RPMI7951 (cell line): ENCODE results near the gene MYRF. TPM values are rescaled to one million over a fixed set of nuclear protein-coding genes. Genes with fewer than 3 reads are reported as not detected.

Experiments used
- DNase-seq: peaks from one replicate; pipeline ENCODE4 v3.0.0-alpha.2; 2012; ENCODE audit warnings: low read depth
- total RNA-seq: library from RNA; depleted of rRNA; stranded (reverse); fragments of >200 nt; shearing (Covaris generic); gene quantifications from 2 replicates; pipeline ENCODE4 v1.2.3, GENCODE V29; 2014

MYRF gene
- total RNA-seq, 1 experiment from 2014 or later: 0.12 TPM

DNA sequence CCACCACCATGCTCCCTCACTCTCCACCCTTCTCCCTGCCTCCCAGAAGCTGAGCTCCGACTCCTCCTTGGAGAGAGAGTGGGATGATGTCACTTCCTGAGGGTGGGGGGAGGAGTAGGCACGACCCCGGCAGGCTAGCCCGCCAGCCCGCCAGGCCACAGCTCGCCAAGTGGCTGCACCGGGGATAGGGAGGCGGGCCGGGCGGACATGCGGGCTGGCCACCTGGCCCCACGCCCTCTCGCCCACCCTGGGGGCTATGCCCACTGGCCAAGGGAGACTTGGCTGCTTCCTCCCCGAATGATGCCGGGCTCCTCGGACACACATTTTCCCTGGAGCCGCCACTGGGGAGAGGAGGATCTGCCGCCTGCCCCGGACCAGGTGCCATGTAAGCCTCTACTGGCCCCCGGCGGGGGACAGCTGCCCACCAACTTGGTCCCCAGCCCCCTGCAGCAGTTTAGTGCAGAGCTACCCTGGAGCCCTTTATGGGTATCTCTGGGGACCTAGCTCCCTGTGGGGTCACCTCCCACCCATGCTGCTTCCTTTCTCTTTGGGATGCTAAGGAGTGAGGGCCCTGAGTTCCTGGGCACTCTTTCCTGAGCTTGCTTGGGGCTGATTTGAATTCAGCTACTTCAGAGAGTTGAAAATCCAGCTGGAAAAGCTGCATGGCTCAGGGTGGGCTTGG, 33.7 kb upstream of the MYRF start:
- DNase-seq: peak; percentile 44

DNA sequence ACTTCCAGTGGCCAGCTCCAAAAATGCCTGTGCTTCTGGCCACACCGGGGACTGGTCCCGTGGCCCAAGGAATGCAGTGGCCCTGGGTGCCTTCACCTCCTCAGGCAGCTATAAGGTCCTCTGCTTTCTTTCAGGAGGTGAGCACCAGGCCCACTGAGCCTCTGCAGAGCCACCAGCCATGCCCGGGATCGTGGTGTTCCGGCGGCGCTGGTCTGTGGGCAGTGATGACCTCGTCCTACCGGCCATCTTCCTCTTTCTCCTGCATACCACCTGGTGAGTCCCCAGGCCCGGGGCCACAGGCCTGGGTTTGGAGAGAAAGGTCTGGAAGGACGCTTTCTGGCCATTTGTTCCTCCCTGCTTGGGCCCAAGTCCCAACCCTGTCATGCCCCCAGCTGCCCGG, 32.5 kb upstream of the MYRF start:
- DNase-seq: no peak

DNA sequence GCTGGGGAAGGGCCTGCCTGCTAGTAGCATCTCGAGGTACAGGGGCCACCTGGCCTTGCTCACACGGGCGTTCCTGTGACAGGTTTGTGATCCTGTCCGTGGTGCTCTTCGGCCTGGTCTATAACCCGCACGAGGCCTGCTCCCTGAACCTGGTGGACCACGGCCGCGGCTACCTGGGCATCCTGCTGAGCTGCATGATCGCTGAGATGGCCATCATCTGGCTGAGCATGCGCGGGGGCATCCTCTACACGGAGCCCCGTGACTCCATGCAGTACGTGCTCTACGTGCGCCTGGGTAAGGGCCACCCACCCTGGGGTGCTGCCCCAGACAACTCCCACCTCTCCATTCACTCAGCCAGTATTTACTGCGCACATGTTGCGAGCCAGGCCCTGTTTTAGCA, 31.8 kb upstream of the MYRF start:
- DNase-seq: no peak

DNA sequence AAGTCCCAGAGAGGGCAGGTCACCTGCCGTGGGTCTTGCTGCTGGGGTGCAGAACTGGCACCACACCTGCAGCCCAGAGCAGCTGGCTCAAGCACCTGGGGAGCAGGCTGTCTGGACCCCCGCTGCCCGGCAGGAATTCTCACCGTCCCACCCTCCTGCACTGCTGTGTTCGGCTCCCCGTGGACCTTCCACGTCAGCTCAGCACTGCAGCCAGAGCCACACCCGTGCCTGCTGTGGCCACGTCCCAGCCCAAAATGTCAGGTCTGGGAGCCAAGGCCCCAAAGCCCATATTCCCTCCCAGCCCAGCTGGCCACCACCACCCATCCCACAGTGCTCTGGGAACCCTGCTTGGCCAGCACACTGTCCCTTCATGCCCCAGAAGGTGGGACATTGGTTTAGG, 28.0 kb upstream of the MYRF start:
- DNase-seq: no peak

DNA sequence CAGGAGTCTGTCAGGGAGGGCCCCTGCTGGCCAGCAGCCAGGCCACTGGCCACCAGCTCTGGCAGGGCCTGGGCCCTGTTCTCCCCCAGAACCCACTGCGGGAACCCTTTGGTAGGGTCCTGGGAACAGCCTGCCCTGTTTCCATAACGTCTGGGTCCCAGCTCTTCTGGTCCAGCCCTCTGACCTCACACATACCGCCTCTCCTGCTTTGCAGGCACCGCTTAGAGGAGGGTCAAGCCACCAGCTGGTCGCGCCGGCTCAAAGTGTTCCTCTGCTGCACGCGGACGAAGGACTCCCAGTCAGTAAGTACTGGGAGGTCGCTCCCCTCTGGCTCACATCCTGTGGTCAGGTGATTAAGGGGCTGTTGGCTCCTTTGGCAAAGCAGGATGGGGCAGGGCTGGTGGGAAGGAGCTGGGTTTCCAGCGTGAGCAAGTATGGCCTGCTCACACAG, 26.6 kb upstream of the MYRF start:
- DNase-seq: no peak

DNA sequence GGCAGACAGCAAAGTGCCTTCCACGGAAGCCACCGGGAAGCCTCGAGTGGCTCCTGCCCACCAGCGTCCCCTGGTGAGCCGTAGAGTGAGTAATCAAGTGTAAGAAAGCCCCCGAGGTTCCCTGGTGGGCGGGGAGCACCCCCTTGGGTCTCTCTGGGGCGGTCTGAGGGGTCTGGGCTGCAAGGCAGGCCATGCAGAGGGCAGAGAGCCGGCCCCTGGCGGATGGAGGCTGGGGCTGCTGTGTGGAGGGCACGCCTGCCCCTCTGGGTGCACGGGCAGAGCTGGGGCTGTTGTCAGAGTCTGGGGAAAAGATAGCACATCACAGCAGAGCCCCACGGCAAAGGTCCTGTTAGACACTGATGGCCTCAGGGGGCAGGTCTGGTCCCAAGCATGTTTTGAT, 25.7 kb upstream of the MYRF start:
- no peak for DNase-seq

DNA sequence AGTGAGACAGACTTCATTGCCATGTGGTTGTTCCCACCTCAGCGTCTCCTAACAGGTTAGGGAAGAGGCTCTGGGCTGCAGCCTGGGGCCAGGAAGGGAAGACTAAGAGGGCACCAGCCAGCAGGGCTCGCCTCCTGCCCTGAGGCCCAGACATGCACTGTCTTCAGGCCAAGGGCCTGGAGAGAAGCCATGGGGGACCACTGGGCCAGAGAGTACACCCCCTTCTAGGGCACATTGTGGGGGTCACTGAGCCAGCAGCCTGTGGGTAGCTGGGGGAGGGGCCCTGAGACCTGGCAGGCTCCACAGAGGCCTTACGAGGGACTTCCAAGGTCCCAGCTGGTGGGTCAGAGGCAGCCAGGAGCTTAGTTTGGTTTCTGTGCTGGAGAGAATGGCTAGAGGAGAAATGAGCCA, 25.0 kb upstream of the MYRF start:
- no peak for DNase-seq

DNA sequence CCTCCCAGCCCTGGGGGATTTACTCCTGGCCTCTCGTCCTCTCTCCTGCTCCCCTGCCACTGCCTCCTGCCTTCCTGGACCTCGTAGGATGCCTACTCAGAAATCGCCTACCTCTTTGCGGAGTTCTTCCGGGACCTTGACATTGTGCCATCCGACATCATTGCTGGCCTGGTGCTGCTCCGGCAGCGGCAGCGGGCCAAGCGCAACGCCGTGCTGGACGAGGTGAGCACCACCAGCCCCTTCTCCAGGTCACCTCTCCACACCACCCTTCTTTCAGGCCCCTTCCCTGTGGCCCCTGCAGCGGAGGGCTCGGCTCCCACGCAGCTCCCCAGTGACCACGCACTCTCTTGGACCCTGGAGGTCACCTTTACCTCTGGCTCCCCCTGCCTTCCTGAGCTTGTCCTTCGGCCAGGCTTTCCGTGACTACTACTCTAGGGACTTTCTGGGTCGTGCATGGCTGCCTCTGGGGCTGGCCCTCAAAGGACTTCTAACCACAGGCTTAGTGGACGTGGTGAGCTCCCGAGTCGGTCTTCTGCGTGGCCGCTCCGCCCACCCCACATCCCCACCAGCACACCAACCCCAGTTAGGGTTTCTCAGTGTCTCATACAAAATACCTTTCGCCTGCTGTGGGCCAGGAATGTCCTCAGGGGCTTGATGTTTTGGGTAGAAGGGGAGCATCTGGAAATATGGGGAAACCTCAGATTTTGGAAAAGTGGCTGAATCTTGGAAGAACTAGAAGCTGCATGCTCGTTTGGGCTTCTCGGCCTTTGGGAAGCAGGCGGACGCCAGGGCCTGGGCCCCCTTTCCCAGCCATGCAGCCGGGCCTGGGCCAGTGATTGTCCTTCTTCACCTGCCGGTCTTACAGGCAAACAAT, 24.1 kb upstream of the MYRF start:
- DNase-seq: no peak

DNA sequence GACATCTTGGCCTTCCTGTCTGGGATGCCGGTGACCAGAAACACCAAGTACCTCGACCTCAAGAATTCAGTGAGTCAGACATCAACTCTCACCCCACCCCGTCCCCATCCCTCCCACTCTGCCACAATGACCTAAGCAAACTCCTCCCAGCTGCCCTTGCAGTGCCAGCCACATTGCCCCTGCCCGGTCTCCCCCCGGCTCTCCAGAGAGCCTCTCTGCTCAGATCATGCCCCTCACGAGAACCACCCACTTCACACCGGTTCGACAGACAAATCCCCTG, 23.6 kb upstream of the MYRF start:
- DNase-seq: peak; percentile 19

DNA sequence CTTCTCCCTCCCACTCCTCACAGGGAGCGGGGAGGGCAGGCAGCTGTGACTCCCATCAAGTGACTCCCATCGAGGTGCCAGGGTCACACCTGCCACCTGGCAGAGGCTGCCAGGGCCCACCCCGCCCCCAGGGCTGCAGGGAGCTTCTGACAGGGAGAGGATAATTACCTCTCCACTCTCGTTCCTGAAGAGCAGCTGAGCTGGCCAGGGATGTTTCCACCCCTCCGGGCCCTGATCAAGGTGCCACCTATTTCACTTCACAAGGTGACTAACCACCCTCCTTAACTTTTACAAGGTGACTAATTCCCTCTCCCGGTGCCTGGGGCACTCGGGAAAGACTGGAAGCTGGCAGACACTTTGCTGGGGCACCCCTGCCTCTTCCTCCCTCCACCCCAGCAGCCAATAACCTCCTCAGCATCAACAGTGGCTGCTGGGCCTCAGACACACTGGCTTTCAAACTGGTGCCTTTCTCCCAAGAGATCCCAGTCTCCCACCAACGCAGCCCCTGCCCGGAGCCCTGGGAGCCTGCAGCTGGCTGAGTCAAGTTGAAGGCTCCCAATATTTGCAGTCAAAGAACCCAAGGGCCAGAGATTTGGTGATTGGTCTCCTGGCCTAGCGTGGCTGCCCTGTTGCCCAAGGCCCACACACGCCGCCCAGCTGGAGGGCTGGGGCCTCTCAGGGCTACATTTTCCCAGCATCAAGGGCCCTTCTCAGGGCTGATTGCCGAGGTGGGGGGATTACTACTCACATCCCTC, 22.0 kb upstream of the MYRF start:
- peak; percentile 6 for DNase-seq

DNA sequence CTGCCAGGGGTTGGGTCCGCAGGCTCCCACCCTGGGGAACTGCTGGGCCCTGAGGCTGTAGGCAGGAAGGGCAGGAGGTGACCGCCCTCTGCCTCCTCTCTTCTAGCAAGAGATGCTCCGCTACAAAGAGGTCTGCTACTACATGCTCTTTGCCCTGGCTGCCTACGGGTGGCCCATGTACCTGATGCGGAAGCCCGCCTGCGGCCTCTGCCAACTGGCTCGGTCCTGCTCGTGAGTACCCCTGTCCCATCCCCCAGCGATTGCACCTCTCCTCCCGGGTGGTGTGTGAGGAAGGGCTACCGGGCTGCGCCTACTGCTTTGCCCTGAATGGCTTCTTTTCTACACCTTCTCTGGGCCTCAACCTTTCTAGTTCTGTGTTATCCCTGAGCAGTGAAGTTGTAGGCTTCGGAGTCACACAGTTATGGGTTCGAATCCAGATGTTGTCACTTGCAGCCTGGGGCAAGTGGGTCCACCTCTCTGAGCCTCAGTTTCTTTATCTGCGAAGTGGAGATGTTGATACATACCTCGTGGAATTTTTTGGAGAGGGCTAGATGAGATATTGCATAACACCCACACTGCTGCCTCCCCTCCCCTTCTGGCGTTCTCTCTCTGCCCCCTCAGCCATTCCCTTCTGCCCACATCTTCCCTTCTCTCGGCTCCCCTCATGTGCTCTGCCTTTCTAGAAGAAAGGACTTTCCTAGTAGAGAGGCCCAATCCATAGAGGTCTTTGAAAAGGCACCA, 21.1 kb upstream of the MYRF start:
- no peak for DNase-seq

DNA sequence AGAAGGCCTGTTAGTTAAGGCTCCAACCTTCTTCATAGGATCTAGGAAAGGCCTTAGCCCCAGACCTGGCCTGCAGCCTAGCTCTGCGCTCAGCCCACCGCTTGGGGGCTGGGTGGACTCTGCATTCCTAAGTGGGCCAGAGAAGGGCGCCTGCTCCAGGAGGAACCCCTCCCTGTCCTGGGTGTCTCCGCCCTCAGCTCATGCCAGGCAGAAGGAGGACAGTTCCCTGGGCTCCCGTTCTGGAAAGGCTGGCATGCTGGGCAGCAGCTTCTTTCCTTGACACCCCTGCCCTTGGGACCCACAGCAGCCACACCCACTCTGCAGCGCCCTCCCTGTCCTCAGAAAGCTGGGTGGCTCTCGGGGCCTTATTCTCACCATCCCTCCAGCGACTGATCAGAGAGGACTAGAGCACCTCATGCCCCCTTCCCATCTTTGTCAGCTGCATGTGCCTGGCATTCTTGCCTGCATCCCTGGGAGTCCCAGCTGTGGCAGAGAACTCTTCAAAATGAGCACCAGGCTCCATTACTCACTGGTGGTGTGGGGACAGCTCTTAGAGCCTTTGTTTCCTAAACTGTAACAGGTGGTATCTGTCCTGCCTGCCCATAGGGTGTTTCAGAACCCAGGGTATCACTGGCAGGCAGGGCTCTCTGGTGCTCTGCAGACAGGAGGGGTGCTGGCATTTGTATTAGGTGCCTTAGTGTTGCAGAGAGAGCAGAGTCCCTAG, 20.3 kb upstream of the MYRF start:
- DNase-seq: no peak

DNA sequence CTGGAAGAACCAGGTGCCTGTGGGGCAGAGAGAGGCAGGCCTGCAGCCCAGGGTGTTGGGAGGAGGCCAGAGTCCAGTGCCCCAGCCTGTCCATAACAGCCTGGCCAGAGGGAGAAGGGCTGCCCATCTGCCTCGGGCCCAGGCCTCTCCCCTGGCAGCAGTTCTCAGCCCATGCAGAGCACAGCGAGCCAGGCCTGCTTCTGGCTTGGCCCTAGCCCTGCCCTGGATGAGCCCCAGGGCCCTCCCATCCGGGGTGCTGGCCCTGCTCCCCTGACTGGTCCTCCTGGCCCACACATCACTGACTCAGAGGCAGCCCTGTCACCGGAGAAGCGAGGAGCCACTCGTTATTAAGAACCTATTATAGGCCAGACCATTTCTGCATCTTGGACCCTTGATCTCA, 19.7 kb upstream of the MYRF start:
- DNase-seq: no peak

DNA sequence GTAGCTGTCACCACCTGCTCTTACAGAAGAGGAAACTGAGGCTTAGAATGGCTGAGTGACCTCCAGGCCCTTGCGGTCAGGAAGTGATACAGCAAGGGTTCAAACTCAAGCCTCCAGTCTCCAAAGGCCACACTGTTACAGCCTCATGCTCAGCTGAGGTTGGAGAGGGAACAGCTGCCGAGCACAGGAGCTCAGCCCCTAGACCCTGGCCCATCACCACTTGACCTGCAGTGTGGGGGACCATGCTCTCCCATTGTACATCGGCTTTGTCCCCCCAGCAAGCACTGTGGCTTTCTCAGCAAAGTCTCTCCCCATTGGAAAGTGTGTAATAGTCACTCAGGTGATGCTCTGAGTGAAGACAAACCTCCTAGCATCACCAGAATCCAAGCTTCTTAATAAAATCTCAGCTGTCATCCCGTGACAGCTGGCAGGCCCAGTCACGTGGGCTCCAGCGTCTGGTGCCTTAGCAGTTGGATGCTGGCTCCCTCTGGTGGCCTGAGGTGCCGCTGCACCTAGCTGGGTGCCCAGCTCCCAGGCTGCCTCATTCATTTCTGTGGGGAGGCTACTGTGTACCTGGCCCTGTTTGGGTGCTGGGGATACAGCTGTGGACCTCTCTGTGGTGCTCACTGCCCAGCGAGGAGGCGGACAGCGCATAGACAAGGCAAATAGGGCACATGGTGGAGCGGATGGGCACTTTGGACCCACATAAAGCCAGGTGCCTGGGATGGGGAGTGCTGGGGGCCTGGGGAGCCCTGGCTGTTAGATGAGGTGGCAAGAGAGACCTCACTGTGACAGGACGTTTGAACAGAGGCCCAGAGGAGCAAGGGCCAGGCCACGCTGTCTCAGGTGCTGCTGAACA, 19.1 kb upstream of the MYRF start:
- peak; percentile 71 for DNase-seq

DNA sequence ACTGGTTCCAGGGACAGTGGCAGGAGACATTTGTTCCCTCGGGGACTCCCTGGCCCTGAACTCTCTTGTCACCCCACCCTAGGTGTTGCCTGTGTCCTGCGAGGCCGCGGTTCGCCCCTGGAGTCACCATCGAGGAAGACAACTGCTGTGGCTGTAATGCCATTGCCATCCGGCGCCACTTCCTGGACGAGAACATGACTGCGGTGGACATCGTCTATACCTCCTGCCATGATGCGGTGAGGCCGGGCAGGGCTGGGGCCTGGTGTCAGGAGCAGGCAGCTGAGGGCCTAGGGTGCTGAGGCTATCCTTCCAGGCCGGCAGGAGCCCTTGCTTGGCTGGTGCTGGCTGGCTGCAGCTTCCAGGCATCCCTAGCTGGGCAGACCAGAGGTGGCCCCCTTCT, 17.7 kb upstream of the MYRF start:
- no peak for DNase-seq

DNA sequence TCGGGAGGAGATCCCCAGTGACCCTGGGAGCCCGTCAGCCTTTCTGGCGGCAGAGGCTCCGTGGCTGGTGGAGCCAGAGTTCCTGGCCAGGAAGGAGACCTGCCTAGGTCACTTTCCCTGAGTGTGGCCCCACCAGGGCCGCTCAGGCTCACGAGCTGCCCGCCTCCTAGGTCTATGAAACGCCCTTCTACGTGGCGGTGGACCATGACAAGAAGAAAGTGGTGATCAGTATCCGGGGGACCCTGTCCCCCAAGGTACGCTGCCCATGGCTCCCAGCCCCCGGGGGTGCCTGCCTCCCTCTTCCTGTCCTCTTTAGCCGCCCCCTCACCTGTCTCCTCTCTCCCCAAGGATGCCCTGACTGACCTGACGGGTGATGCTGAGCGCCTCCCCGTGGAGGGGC, 17.0 kb upstream of the MYRF start:
- no peak for DNase-seq

DNA sequence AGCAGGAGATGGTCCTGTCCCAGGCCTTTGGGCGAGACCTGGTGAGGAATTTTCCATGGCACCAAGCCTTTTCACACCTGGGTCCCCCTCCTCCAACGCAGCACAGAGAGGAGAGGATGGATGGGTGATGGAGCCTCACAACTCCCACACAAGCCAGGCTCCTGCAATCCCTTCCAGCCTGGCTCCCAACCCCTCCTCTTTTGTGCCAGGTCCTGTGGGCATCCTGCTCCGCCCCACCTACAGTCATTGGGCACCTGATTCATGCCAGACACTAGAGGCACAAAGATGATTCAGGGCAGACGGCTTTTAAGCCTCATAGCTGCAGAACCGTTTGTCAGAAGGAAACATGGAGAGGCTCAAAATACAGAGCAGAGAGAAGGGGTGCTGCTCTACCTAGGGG, 16.1 kb upstream of the MYRF start:
- no peak for DNase-seq

DNA sequence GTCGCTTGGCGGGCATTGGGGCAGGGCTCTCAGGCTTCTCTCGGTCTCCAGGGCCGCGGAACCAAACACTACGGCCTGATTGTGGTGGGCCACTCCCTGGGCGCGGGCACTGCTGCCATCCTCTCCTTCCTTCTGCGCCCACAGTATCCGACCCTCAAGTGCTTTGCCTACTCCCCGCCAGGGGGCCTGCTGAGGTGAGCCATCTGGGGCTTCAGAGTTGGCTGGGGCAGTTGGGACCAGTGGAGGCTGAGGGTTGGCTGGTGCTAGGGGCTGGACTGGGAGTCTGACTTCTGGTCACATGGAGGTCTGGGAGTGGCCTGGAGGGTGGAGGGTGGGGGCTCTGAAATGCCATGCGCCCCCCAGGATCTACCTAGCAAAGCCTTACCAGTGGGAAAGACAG, 15.3 kb upstream of the MYRF start:
- DNase-seq: no peak

DNA sequence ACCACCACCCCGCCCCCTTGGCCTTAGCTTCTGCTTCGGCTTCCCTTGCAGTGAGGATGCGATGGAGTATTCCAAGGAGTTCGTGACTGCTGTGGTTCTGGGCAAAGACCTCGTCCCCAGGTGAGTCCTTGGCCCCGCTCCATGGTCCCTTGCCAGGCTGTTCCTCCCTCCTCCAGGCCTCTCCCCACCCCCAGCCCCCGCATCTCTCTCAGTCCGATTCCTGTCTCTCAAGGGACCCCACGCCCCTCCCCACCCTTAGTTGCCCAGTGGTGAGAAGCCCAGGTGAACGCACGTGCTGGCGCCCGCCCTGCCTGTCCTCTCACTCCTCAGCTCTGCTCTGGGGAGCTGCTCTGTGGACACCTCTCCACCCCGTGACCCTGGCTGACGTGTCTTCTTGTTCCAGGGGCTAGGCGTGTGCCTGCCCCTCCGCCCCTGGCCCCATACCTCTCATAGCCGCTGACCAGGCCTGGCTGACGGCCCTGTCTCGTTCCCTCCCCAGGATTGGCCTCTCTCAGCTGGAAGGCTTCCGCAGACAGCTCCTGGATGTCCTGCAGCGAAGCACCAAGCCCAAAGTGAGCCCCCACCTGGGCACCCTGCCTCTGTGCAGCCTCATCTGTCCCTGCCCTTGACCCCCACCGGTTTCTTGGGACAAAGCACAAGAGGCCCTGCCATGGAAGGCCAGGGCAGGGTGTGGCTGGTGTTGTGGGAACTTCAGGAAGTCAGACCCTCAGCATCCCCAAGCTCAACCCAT, 14.6 kb upstream of the MYRF start:
- DNase-seq: no peak

DNA sequence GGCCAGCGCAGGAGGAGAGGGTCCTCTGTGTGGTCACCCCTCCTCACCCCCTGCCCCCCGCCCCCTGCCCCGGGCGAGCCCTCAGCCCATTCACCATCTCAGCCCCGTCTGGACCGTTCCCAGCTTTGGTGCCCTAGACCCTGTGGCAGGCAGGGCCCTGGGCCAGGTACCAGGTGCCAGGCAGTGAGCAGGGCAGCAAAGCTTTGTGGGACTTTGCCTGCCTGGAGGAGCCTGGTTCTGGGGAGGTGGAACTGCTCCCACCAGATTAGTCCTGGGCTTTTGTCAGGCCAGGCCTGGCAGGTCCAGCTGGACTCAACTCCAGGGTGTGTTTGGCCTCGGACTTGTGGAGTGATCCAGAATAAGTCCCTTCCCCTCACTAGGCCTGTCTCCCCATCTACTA, 13.7 kb upstream of the MYRF start:
- DNase-seq: no peak
